GM23338 (cell line): Measurements from ENCODE around the gene LAS1L. TPM values are rescaled to one million over a fixed set of nuclear protein-coding genes. Genes with fewer than 3 reads are reported as not detected.

Experiments
- ATAC-seq: fragments of 200-7000 bp; cut with Tn5 transposase; 3 replicates; pipeline ENCODE4 v1.9.1; 2020
- DNase-seq: peaks from one replicate; pipeline ENCODE4 v3.0.0-alpha.2; 2015; ENCODE audit warnings: low spot score
- H2AFZ ChIP-seq: fragments of 200-600 bp; sonication (generic); 2 replicates; pipeline ENCODE4 v1.8.0; 2016; ENCODE audit warnings: antibody characterized with exemption, mild to moderate bottlenecking, moderate library complexity
- H3F3A ChIP-seq: fragments of 200-600 bp; sonication (generic); replicated peaks from 2 replicates; pipeline ENCODE4 v1.8.0; 2017; ENCODE audit warnings: antibody characterized with exemption, mixed run types, low read depth
- H3K27ac ChIP-seq: fragments of 200-600 bp; sonication (generic); 2 replicates; pipeline ENCODE4 v1.6.1; 2016; ENCODE audit warnings: low read depth
- H3K27me3 ChIP-seq: fragments of 200-600 bp; sonication (generic); 2 replicates; pipeline ENCODE4 v1.8.0; 2016; ENCODE audit warnings: mild to moderate bottlenecking, mixed run types, moderate library complexity; ENCODE audit not compliant: insufficient read depth
- H3K36me3 ChIP-seq: fragments of 200-600 bp; sonication (generic); 2 replicates; pipeline ENCODE4 v1.8.0; 2016; ENCODE audit warnings: mild to moderate bottlenecking; ENCODE audit not compliant: insufficient read depth
- H3K4me1 ChIP-seq: fragments of 200-600 bp; sonication (generic); 2 replicates; pipeline ENCODE4 v1.8.0; 2016; ENCODE audit warnings: mild to moderate bottlenecking, moderate library complexity; ENCODE audit not compliant: insufficient read depth
- H3K4me2 ChIP-seq: fragments of 200-600 bp; sonication (generic); 2 replicates; pipeline ENCODE4 v1.7.1; 2017; ENCODE audit warnings: mixed run types
- H3K4me3 ChIP-seq: fragments of 200-600 bp; sonication (generic); 2 replicates; pipeline ENCODE4 v1.6.1; 2016; ENCODE audit warnings: mixed run types
- H3K79me2 ChIP-seq: fragments of 200-600 bp; sonication (generic); replicated peaks from 2 replicates; pipeline ENCODE4 v1.8.0; 2017; ENCODE audit warnings: mild to moderate bottlenecking; ENCODE audit not compliant: insufficient read depth
- H3K9me2 ChIP-seq: fragments of 200-600 bp; sonication (generic); 2 replicates; pipeline ENCODE4 v1.8.0; 2017; ENCODE audit not compliant: insufficient read depth
- H4K20me1 ChIP-seq: fragments of 200-600 bp; sonication (generic); replicated peaks from 2 replicates; pipeline ENCODE4 v1.8.0; 2017; ENCODE audit warnings: mild to moderate bottlenecking; ENCODE audit not compliant: insufficient read depth
- H3K27ac Mint-ChIP-seq: 2 replicates; pipeline ENCODE4 v1.8.0; 2020; ENCODE audit warnings: inconsistent platforms, mild to moderate bottlenecking, moderate library complexity, mixed read lengths
- H3K27me3 Mint-ChIP-seq: 3 replicates; pipeline ENCODE4 v1.8.0; 2022; ENCODE audit warnings: low read depth, mild to moderate bottlenecking, moderate library complexity, mixed read lengths, inconsistent platforms; ENCODE audit not compliant: insufficient read depth, poor library complexity
- H3K36me3 Mint-ChIP-seq: 3 replicates; pipeline ENCODE4 v1.8.0; 2021; ENCODE audit warnings: low read depth, mild to moderate bottlenecking, inconsistent platforms, moderate library complexity, mixed read lengths
- H3K4me1 Mint-ChIP-seq: 3 replicates; pipeline ENCODE4 v1.8.0; 2020; ENCODE audit warnings: mild to moderate bottlenecking, inconsistent platforms, mixed read lengths
- H3K4me3 Mint-ChIP-seq: 3 replicates; pipeline ENCODE4 v1.8.0; 2021; ENCODE audit warnings: moderate library complexity, mild to moderate bottlenecking, inconsistent platforms, mixed read lengths
- H3K9me3 Mint-ChIP-seq: 3 replicates; pipeline ENCODE4 v1.8.0; 2020; ENCODE audit warnings: moderate library complexity, mild to moderate bottlenecking, inconsistent platforms, mixed read lengths
- CTCF ChIP-seq, 2 experiments: fragments of 200-600 bp in 1 of 2; sonication (generic) in 1 of 2; conservative IDR thresholded peaks; 2 replicates each; pipeline versions ENCODE4 v1.5.1 to v1.6.1; 2016 to 2017; ENCODE audit warnings: antibody characterized with exemption in 2 of 2, low read depth in 2 of 2, mild to moderate bottlenecking in 2 of 2, moderate library complexity in 1 of 2
- ETS1 ChIP-seq: IDR thresholded peaks from 2 replicates; pipeline ENCODE4 v1.6.1; 2016; ENCODE audit warnings: antibody characterized with exemption
- EZH2 ChIP-seq: fragments of 200-600 bp; sonication (generic); IDR thresholded peaks from one replicate; pipeline ENCODE4 v1.8.0; 2017; ENCODE audit warnings: antibody characterized with exemption, mild to moderate bottlenecking, low read depth; ENCODE audit not compliant: unreplicated experiment
- JUNB ChIP-seq: IDR thresholded peaks from one replicate; pipeline ENCODE4 v1.6.1; 2016; ENCODE audit warnings: antibody characterized with exemption; ENCODE audit not compliant: unreplicated experiment
- NANOG ChIP-seq: IDR thresholded peaks from 2 replicates; pipeline ENCODE4 v1.6.1; 2016; ENCODE audit warnings: antibody characterized with exemption, borderline replicate concordance
- POLR2AphosphoS5 ChIP-seq: IDR thresholded peaks from 2 replicates; pipeline ENCODE4 v1.6.1; 2016; ENCODE audit warnings: antibody characterized with exemption, low read depth
- STAT1 ChIP-seq: IDR thresholded peaks from one replicate; pipeline ENCODE4 v1.6.1; 2016; ENCODE audit warnings: antibody characterized with exemption; ENCODE audit not compliant: unreplicated experiment
- ZNF331 ChIP-seq: fragments of 250-450 bp; sonication (Bioruptor Pico); IDR thresholded peaks from 2 replicates; pipeline ENCODE4 v1.5.0; 2020; ENCODE audit warnings: low read depth, mild to moderate bottlenecking, moderate library complexity
- polyA plus RNA-seq: library from polyadenylated mRNA; unstranded; fragments of >200 nt; fragmentation: Nextera tagmentation; extraction: Ambion mirVana; gene quantifications from 2 replicates; pipeline ENCODE4 v1.2.1, GENCODE V29; 2016
- total RNA-seq: library from RNA; depleted of rRNA; stranded (reverse); fragments of >200 nt; shearing (Covaris generic); gene quantifications from 2 replicates; pipeline ENCODE4 v1.2.3, GENCODE V29; 2014
- TF ChIP-seq, protein P1 (sequence below): fragments of 250-450 bp; sonication (Bioruptor Pico); IDR thresholded peaks from 2 replicates; pipeline ENCODE4 v1.5.0; 2020; ENCODE audit warnings: mild to moderate bottlenecking, moderate library complexity

Gene LAS1L
- total and polyA plus RNA-seq, 2 experiments from 2014 or later: 46.5 to 64.4 TPM

GRCh38 chrX:65581661-65582339, 47.2 kb upstream of the LAS1L start:
- peak overlapping the region; percentile 74 for H2AFZ ChIP-seq
- Mint-ChIP-seq H3K36me3 (no peaks in the 10 kb centered on the region), H3K4me1 (peaks cover 14% of the 10 kb centered on the region), H3K9me3 (no peaks in the 10 kb centered on the region), H3K27ac (no peak overlapping the region), H3K27me3 (peaks cover 8% of the 10 kb centered on the region), H3K4me3 (no peak overlapping the region)
- H3K4me3 ChIP-seq: no peak overlapping the region
- no peaks in the 10 kb centered on the region for H3K9me2 ChIP-seq
- H3K79me2 ChIP-seq: no peaks in the 10 kb centered on the region
- H3K4me1 ChIP-seq: peaks cover 7% of the 10 kb centered on the region
- no peak overlapping the region for H3K4me2 ChIP-seq
- peak; percentile 87 for ATAC-seq
- no peaks in the 10 kb centered on the region for H3F3A ChIP-seq
- no peaks in the 10 kb centered on the region for H3K27me3 ChIP-seq
- no peak for TF ChIP-seq STAT1
- TF ChIP-seq, protein P1, sequence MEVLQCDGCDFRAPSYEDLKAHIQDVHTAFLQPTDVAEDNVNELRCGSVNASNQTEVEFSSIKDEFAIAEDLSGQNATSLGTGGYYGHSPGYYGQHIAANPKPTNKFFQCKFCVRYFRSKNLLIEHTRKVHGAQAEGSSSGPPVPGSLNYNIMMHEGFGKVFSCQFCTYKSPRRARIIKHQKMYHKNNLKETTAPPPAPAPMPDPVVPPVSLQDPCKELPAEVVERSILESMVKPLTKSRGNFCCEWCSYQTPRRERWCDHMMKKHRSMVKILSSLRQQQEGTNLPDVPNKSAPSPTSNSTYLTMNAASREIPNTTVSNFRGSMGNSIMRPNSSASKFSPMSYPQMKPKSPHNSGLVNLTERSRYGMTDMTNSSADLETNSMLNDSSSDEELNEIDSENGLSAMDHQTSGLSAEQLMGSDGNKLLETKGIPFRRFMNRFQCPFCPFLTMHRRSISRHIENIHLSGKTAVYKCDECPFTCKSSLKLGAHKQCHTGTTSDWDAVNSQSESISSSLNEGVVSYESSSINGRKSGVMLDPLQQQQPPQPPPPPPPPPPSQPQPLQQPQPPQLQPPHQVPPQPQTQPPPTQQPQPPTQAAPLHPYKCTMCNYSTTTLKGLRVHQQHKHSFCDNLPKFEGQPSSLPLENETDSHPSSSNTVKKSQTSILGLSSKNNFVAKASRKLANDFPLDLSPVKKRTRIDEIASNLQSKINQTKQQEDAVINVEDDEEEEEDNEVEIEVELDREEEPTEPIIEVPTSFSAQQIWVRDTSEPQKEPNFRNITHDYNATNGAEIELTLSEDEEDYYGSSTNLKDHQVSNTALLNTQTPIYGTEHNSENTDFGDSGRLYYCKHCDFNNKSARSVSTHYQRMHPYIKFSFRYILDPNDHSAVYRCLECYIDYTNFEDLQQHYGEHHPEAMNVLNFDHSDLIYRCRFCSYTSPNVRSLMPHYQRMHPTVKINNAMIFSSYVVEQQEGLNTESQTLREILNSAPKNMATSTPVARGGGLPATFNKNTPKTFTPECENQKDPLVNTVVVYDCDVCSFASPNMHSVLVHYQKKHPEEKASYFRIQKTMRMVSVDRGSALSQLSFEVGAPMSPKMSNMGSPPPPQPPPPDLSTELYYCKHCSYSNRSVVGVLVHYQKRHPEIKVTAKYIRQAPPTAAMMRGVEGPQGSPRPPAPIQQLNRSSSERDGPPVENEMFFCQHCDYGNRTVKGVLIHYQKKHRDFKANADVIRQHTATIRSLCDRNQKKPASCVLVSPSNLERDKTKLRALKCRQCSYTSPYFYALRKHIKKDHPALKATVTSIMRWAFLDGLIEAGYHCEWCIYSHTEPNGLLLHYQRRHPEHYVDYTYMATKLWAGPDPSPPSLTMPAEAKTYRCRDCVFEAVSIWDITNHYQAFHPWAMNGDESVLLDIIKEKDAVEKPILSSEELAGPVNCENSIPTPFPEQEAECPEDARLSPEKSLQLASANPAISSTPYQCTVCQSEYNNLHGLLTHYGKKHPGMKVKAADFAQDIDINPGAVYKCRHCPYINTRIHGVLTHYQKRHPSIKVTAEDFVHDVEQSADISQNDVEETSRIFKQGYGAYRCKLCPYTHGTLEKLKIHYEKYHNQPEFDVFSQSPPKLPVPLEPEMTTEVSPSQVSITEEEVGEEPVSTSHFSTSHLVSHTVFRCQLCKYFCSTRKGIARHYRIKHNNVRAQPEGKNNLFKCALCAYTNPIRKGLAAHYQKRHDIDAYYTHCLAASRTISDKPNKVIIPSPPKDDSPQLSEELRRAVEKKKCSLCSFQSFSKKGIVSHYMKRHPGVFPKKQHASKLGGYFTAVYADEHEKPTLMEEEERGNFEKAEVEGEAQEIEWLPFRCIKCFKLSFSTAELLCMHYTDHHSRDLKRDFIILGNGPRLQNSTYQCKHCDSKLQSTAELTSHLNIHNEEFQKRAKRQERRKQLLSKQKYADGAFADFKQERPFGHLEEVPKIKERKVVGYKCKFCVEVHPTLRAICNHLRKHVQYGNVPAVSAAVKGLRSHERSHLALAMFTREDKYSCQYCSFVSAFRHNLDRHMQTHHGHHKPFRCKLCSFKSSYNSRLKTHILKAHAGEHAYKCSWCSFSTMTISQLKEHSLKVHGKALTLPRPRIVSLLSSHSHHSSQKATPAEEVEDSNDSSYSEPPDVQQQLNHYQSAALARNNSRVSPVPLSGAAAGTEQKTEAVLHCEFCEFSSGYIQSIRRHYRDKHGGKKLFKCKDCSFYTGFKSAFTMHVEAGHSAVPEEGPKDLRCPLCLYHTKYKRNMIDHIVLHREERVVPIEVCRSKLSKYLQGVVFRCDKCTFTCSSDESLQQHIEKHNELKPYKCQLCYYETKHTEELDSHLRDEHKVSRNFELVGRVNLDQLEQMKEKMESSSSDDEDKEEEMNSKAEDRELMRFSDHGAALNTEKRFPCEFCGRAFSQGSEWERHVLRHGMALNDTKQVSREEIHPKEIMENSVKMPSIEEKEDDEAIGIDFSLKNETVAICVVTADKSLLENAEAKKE (CRISPR knock-in tag): no peak
- TF ChIP-seq ZNF331 (CRISPR knock-in tag): no peak
- no peak for TF ChIP-seq ETS1
- TF ChIP-seq EZH2: no peak
- no peak for TF ChIP-seq NANOG
- TF ChIP-seq CTCF (conservative IDR thresholded peaks at IDR 0.05; ENCODE audit: low read depth in 2 of 2): peak; percentile 73 to 81
- no peak for TF ChIP-seq POLR2AphosphoS5
- TF ChIP-seq JUNB: no peak
- H4K20me1 ChIP-seq: no peaks in the 10 kb centered on the region
- no peak overlapping the region for H3K27ac ChIP-seq
- DNase-seq: peak; percentile 82
- no peaks in the 10 kb centered on the region for H3K36me3 ChIP-seq
